Gastrocnemius medialis (tissue), 4 donors: ENCODE data around the gene CBX6. TPM values are rescaled to one million over a fixed set of nuclear protein-coding genes. Genes with fewer than 3 reads are reported as not detected.
"Not testable (repeated sequence)": the region's sequence is repeated elsewhere in the genome, so short reads cannot be mapped to it uniquely, and the experiment has no call there.

Experiments used
- ATAC-seq, 2 donors: fragments of 150-250 bp; one replicate each; pipeline ENCODE4 v1.9.1; 2016
- DNase-seq, 2 donors: peaks; one replicate each; pipeline ENCODE4 v3.0.0-alpha.2; 2019
- H3K27ac ChIP-seq, 4 donors: fragments of 200-600 bp; sonication (generic); 1 replicate in 1 of 4; 2 replicates in 3 of 4; pipeline ENCODE4 v1.5.1; 2016 to 2018; ENCODE audit warnings: mild to moderate bottlenecking in 2 of 4, moderate library complexity in 1 of 4
- H3K27me3 ChIP-seq, 3 donors: fragments of 200-600 bp; sonication (generic) in 2 of 3; 1 replicate in 1 of 3; 2 replicates in 2 of 3; pipeline versions ENCODE4 v1.5.1 to v1.6.0; 2016 to 2019; ENCODE audit warnings: mild to moderate bottlenecking in 1 of 3, moderate library complexity in 1 of 3
- H3K36me3 ChIP-seq, 2 donors: fragments of 200-600 bp; sonication (generic) in 1 of 2; one replicate each; pipeline ENCODE4 v1.5.1; 2017 to 2018
- H3K4me1 ChIP-seq, 2 donors: fragments of 200-600 bp; sonication (generic) in 1 of 2; one replicate each; pipeline ENCODE4 v1.5.1; 2016 to 2017; ENCODE audit warnings: mild to moderate bottlenecking in 2 of 2
- H3K4me3 ChIP-seq, 4 donors: fragments of 200-600 bp; sonication (generic) in 3 of 4; 1 replicate in 1 of 4; 2 replicates in 3 of 4; pipeline ENCODE4 v1.5.1; 2016 to 2019; ENCODE audit warnings: mild to moderate bottlenecking in 2 of 4
- H3K9me3 ChIP-seq, 3 donors: fragments of 200-600 bp; sonication (generic) in 2 of 3; 1 replicate in 1 of 3; 2 replicates in 2 of 3; pipeline ENCODE4 v1.5.1; 2016 to 2019
- POLR2A ChIP-seq, 2 donors: fragments of 450-650 bp; IDR thresholded peaks; one replicate each; pipeline ENCODE4 v1.6.1; 2017; ENCODE audit warnings: antibody characterized with exemption in 2 of 2, mild to moderate bottlenecking in 2 of 2, moderate library complexity in 2 of 2
- in situ Hi-C, 4 donors: fragments of 200-750 bp; cut with MboI; loops; one replicate each; pipeline versions ENCODE4 v1.15.0 to v1.8.0; 2017; ENCODE audit warnings: low sequenced_read_pairs in 4 of 4
- intact Hi-C: fragments of 100-400 bp; cut with DNase I; formaldehyde crosslinking; loops from one replicate; pipeline ENCODE4 v1.15.1; 2023; ENCODE audit warnings: low total_unique reads
- total RNA-seq, 4 donors: library from RNA; depleted of rRNA; stranded (reverse); fragments of >200 nt; gene quantifications; one replicate each; pipeline versions ENCODE4 v1.1.0 to v1.2.3, GENCODE V29; 2016
- TF ChIP-seq, protein P1 (sequence below), 5 experiments: fragments of 450-650 bp in 3 of 5; fragments of 200-600 bp in 2 of 5; sonication (generic) in 2 of 5; IDR thresholded peaks in 4 of 5; conservative IDR thresholded peaks in 1 of 5; 1 replicate in 4 of 5; 2 replicates in 1 of 5; pipeline ENCODE4 v1.5.1; 2016 to 2019; ENCODE audit warnings: antibody characterized with exemption in 5 of 5, mild to moderate bottlenecking in 3 of 5, moderate library complexity in 3 of 5

Gene CBX6
- total RNA-seq, 4 donors from 2014 or later: 8.4 to 21.5 (median 17.7) TPM

- H3K4me3 ChIP-seq: no peak overlapping the region
- DNase-seq (no peak), ATAC-seq (no peak)
- H3K9me3 ChIP-seq: no peaks in the 10 kb centered on the region
- H3K36me3 ChIP-seq: no peaks in the 10 kb centered on the region
- H3K27ac ChIP-seq: no peak overlapping the region
- H3K4me1 ChIP-seq: peaks cover 0 to 3% of the 10 kb centered on the region in 2 donors
- intact Hi-C loops (no loop called here), in situ Hi-C loops (loop anchor here in 2 of 4 donors (10.0 kb wide), 2 partner anchors 145 to 265 kb away; no protein-coding TSS in a partner anchor)
- peaks cover 33 to 37% (median 36%) of the 10 kb centered on the region in 3 donors for H3K27me3 ChIP-seq
- TF ChIP-seq, protein P1, sequence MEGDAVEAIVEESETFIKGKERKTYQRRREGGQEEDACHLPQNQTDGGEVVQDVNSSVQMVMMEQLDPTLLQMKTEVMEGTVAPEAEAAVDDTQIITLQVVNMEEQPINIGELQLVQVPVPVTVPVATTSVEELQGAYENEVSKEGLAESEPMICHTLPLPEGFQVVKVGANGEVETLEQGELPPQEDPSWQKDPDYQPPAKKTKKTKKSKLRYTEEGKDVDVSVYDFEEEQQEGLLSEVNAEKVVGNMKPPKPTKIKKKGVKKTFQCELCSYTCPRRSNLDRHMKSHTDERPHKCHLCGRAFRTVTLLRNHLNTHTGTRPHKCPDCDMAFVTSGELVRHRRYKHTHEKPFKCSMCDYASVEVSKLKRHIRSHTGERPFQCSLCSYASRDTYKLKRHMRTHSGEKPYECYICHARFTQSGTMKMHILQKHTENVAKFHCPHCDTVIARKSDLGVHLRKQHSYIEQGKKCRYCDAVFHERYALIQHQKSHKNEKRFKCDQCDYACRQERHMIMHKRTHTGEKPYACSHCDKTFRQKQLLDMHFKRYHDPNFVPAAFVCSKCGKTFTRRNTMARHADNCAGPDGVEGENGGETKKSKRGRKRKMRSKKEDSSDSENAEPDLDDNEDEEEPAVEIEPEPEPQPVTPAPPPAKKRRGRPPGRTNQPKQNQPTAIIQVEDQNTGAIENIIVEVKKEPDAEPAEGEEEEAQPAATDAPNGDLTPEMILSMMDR (IDR thresholded peaks at IDR 0.05 in 4 of 5, conservative IDR thresholded peaks at IDR 0.05 in 1 of 5): no peak
- no peak for TF ChIP-seq POLR2A (IDR thresholded peaks at IDR 0.05)
Observed at GRCh38 chr22:38859581-38860282, 12.3 kb downstream of the CBX6 start.

DNA sequence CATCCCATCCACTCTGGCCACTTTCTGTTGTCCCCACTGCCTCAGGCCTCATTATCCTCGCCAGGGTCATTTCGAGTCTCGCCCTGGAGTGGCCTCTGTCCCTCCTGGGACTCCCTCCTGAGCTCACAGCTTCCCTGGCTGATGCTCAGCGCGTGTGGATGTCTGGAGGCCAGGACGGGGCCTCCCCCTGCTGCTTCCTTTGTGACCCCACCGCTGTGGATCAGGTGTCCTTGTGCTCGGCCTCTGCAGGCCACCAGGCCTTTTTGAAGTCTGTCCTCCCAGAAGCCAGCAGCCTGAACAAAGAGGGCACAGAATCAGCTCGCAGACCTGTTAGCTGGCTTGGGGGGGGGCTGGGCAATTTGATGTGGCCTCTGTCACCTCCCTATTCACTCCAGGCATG is 13.5 kb downstream of the CBX6 start:
- Histone ChIP-seq H3K9me3 (no peaks in the 10 kb centered on the region), H3K4me3 (no peak overlapping the region), H3K4me1 (no peaks in the 10 kb centered on the region), H3K36me3 (no peaks in the 10 kb centered on the region), H3K27ac (no peak overlapping the region), H3K27me3 (peaks cover 33 to 37% (median 36%) of the 10 kb centered on the region in 3 donors)
- DNase-seq (no peak), ATAC-seq (no peak)
- intact Hi-C loops (no loop called here), in situ Hi-C loops (no loop called here)
- TF ChIP-seq, protein P1 (IDR thresholded peaks at IDR 0.05 in 4 of 5, conservative IDR thresholded peaks at IDR 0.05 in 1 of 5): no peak
- no peak for TF ChIP-seq POLR2A (IDR thresholded peaks at IDR 0.05)

- ATAC-seq, H3K27ac ChIP-seq, intact Hi-C loops, H3K9me3 ChIP-seq, H3K36me3 ChIP-seq, H3K4me1 ChIP-seq, in situ Hi-C loops, H3K4me3 ChIP-seq, DNase-seq: not testable (repeated sequence)
- H3K27me3 ChIP-seq: peaks cover 12 to 26% (median 14%) of the 10 kb centered on the region in 3 donors
Observed at GRCh38 chr22:38854476-38854875, 17.5 kb downstream of the CBX6 start.

GRCh38 chr22:38853883-38854282 is 18.1 kb downstream of the CBX6 start:
- DNase-seq, intact Hi-C loops, H3K9me3 ChIP-seq, in situ Hi-C loops, ATAC-seq, H3K4me1 ChIP-seq, H3K4me3 ChIP-seq, H3K36me3 ChIP-seq, H3K27ac ChIP-seq: not testable (repeated sequence)
- H3K27me3 ChIP-seq: peaks cover 8 to 21% (median 14%) of the 10 kb centered on the region in 3 donors

DNA sequence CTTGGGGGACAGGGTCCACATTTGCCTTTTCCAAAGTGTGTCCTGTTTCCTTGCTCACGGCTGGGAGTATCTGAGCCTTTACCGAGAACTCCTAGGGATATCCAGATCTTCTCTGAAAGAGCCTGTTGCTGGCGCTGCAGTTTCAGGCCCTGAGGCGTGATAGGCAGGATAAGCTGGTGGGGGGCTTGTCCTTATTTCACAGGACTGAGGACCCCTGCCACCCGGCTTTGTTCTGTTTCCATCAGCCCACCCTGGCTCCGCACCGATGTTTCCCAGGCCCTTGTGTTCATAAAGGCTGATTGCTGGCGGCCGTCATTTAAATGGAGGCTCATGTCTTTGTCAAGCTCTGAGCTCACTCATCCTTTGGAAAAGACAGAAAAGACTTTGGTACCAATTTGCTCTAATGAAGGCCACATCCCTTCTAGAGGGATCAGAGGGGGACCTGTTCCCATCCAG is 18.8 kb downstream of the CBX6 start:
- H3K9me3 ChIP-seq: no peaks in the 10 kb centered on the region
- DNase-seq (no peak), ATAC-seq (no peak)
- no peaks in the 10 kb centered on the region for H3K4me1 ChIP-seq
- H3K27me3 ChIP-seq: peaks cover 4 to 15% (median 10%) of the 10 kb centered on the region in 3 donors
- H3K4me3 ChIP-seq: no peak overlapping the region
- intact Hi-C loops (no loop called here), in situ Hi-C loops (no loop called here)
- TF ChIP-seq POLR2A (IDR thresholded peaks at IDR 0.05): no peak
- TF ChIP-seq, protein P1 (IDR thresholded peaks at IDR 0.05 in 4 of 5, conservative IDR thresholded peaks at IDR 0.05 in 1 of 5): no peak
- H3K27ac ChIP-seq: no peak overlapping the region
- H3K36me3 ChIP-seq: no peaks in the 10 kb centered on the region
